Measurements from ENCODE around the gene FAM53A. TPM values are rescaled to one million over a fixed set of nuclear protein-coding genes. Genes with fewer than 3 reads are reported as not detected.

The FAM53A gene
- total and polyA plus RNA-seq, 7 donors: 0.71 to 1.9 (median 1.3) TPM

GRCh38 chr4:1612278-1613098 lies 71.6 kb downstream of the FAM53A start:
- H3K27ac ChIP-seq: no peak overlapping the region
- no peak for TF ChIP-seq CTCF (IDR thresholded peaks at IDR 0.05)
- H3K4me3 ChIP-seq: no peak overlapping the region
- peak in 1 of 2 donors; percentile 18 for DNase-seq
- 83 to 86% (median 85%) methylated on average over 29 of the region's 29 CpGs for WGBS, 3 donors
- H3K4me1 ChIP-seq: no peaks in the 10 kb centered on the region
- no peaks in the 10 kb centered on the region for H3K9me3 ChIP-seq
- intact Hi-C loops (cut with DNase I): no loop called here
- H3K36me3 ChIP-seq (ENCODE audit: insufficient read depth in 1 of 2, low read depth in 1 of 2): no peaks in the 10 kb centered on the region
- ATAC-seq: no peak
- H3K27me3 ChIP-seq (ENCODE audit: insufficient read depth in 3 of 3, low read length in 2 of 3): peaks cover 0 to under 1% (median under 1%) of the 10 kb centered on the region in 3 donors

GRCh38 chr4:1611501-1611870 lies 72.6 kb downstream of the FAM53A start:
- no peaks in the 10 kb centered on the region for H3K4me1 ChIP-seq
- intact Hi-C loops (cut with DNase I): no loop called here
- no peaks in the 10 kb centered on the region for H3K36me3 ChIP-seq (ENCODE audit: insufficient read depth in 1 of 2, low read depth in 1 of 2)
- DNase-seq (peak in 1 of 2 donors; percentile 35), ATAC-seq (no peak)
- no peak for TF ChIP-seq CTCF (IDR thresholded peaks at IDR 0.05)
- H3K27ac ChIP-seq: no peak overlapping the region
- WGBS, 3 donors: 59 to 80% (median 66%) methylated on average over 9 of the region's 9 CpGs
- H3K27me3 ChIP-seq (ENCODE audit: insufficient read depth in 3 of 3, low read length in 2 of 3): peaks cover 0 to 8% (median 2%) of the 10 kb centered on the region in 3 donors
- no peak overlapping the region for H3K4me3 ChIP-seq
- no peaks in the 10 kb centered on the region for H3K9me3 ChIP-seq

- Histone ChIP-seq H3K27ac (no peak overlapping the region), H3K4me3 (no peak overlapping the region), H3K36me3 (ENCODE audit: insufficient read depth in 1 of 2, low read depth in 1 of 2) (no peaks in the 10 kb centered on the region), H3K9me3 (no peaks in the 10 kb centered on the region), H3K4me1 (no peaks in the 10 kb centered on the region), H3K27me3 (ENCODE audit: insufficient read depth in 3 of 3, low read length in 2 of 3) (peaks cover 0 to 12% (median 5%) of the 10 kb centered on the region in 3 donors)
- intact Hi-C loops (cut with DNase I): no loop called here
- no peak for TF ChIP-seq CTCF (IDR thresholded peaks at IDR 0.05)
- WGBS, 3 donors: 82 to 87% (median 82%) methylated on average over 20 to 21 of the region's 21 CpGs
- ATAC-seq: no peak
- peak in 1 of 2 donors; percentile 30 for DNase-seq
Observed at GRCh38 chr4:1610791-1611500, 73.2 kb downstream of the FAM53A start.

GRCh38 chr4:1609901-1610790 lies 74.0 kb downstream of the FAM53A start:
- intact Hi-C loops (cut with DNase I): no loop called here
- DNase-seq: peak in 1 of 2 donors; percentile 39
- no peak for TF ChIP-seq CTCF (IDR thresholded peaks at IDR 0.05)
- peak in 1 of 4 donors; percentile 27 for ATAC-seq
- H3K4me3 ChIP-seq: no peak overlapping the region
- no peaks in the 10 kb centered on the region for H3K4me1 ChIP-seq
- 92 to 96% (median 94%) methylated on average over 21 to 27 of the region's 27 CpGs for WGBS, 3 donors
- H3K9me3 ChIP-seq: no peaks in the 10 kb centered on the region
- no peak overlapping the region for H3K27ac ChIP-seq
- peaks cover 0 to 20% (median 5%) of the 10 kb centered on the region in 3 donors for H3K27me3 ChIP-seq (ENCODE audit: insufficient read depth in 3 of 3, low read length in 2 of 3)
- H3K36me3 ChIP-seq (ENCODE audit: insufficient read depth in 1 of 2, low read depth in 1 of 2): no peaks in the 10 kb centered on the region

Measured in psoas muscle (tissue), 8 donors.